Brain pericyte (primary cell): Measurements from ENCODE around the gene C11orf42.

ENCODE experiments used
- DNase-seq: peaks from one replicate; pipeline ENCODE4 v3.0.0-alpha.2; 2012; ENCODE audit warnings: low read depth, low spot score

The C11orf42 gene

DNA sequence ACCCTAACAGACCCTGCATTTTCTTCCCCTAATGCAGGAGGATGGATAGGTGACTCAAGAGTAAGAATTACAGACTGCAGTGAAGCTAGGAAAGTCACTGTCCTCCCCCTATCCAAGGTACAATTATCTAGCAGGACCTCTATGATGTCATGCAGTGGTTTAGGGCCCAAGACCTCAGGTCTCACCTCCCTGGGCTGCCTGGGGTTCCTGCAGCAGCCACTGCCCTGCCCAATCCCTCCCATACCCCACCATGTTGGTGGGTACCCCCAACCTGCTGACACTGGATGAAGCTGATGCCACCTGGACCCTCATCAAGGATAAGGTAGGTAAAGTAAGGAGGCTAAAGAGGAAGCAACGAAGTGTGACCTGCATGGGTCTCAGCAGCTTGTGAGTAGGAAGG is at the start of gene C11orf42:
C11orf42 (plus strand) TSS at position 192 of the 400 bp plus-strand sequence; CDS start at position 251, 59 bp downstream.
- DNase-seq, result no peak

GRCh38 chr11:6156628-6157359 is 48.6 kb upstream of the C11orf42 start:
- no peak for DNase-seq

GRCh38 chr11:6170226-6170625 is 35.1 kb upstream of the C11orf42 start, which contains the start of gene OR52B2:
OR52B2 (minus strand) TSS chr11:6170326; CDS start chr11:6170326, 0 bp downstream.
- DNase-seq, result no peak

- DNase-seq, result no peak
Observed at GRCh38 chr11:6175440-6175839, 29.9 kb upstream of the C11orf42 start.

- no peak for DNase-seq
Observed at GRCh38 chr11:6191742-6192141, 13.6 kb upstream of the C11orf42 start.

DNA sequence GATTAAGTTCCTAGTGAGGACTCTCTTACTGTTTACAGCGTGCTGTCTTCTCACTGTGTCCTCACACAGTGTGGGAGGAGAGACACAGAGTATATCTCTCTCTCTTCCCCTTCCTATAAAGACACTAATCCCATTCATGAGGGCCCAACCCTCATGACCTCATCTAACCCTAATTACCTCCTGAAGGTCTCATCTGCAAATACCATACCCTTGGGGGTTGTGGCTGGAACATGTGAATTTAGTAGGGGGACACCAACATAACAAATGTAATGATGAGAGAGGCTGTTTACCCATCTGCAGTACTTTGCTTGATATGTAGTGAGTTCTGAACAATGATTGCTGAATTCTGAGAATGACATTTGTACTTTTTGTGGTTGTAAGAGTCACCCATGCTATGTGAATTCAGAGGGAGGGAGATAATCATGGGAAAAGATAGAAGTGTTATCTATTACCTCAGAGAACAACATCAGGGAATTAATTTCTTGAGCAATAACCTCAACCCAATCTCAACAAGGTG is 11.2 kb upstream of the C11orf42 start:
- no peak for DNase-seq

DNA sequence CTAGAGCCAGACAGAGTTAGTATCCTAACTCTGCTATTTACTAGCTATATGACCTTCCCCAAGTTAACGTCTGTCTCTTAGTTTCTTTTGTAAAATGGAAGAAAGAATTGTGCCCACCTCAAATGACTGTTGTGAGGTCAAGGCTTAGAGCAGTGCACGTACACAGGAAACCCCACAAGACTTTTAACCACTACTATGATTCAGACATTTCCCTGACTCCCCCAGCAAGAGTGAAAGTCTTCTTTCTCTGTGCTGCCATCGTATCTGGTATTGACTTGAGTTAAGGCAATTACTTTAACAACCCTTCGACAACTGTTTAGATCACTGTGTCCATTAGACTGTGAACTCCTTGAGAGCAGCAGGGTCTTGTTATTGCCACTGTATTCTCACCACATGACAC is 9.0 kb upstream of the C11orf42 start:
- DNase-seq, result no peak

- DNase-seq, result no peak
Observed at GRCh38 chr11:6197466-6198200, 7.7 kb upstream of the C11orf42 start.

DNA sequence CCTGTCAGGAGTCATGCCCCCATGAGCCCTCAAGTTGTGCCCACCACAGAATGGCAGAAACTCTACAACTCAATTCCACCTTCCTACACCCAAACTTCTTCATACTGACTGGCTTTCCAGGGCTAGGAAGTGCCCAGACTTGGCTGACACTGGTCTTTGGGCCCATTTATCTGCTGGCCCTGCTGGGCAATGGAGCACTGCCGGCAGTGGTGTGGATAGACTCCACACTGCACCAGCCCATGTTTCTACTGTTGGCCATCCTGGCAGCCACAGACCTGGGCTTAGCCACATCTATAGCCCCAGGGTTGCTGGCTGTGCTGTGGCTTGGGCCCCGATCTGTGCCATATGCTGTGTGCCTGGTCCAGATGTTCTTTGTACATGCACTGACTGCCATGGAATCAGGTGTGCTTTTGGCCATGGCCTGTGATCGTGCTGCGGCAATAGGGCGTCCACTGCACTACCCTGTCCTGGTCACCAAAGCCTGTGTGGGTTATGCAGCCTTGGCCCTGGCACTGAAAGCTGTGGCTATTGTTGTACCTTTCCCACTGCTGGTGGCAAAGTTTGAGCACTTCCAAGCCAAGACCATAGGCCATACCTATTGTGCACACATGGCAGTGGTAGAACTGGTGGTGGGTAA is 6.1 kb upstream of the C11orf42 start, which contains the start of gene OR52W1:
OR52W1 (plus strand) TSS at position 51 of the 637 bp plus-strand sequence; CDS start at position 51, 0 bp downstream.
- DNase-seq, result no peak

DNA sequence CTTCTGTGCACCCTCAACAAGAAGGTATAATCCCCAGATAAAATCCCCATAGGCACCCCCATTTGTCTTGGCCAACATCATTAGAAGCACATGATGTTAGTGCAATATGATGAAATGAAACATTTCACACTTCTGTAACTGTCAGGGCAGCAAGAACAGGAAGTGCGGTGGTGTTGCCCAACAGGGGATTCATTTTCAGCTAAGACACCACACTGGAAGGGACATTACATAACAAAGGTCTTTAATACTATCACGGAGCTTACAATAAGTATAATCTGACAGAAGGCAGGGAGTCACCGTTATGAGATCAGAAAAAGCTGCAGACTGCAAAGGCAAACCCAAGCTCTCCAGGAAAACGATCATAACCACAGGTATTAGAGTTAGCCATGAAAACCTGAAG is 4.4 kb upstream of the C11orf42 start:
- DNase-seq, result no peak

DNA sequence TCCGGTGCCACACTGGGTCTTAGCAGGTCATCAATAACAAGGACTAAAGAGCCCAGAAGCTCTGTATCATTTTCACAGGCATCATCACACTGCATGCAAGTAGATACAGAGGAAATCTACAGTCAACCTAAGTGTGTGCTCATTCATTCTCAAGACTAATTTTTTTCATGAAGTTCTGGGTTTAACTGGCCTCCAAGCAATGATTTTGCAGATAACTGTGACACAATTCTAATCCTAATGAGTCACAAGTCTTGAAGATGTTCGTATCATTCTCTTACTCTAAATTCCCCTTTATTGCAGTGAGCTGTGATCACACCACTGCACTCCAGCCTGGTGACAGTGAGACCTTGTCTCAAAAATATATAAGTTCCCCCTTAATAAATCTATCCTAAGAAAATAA is 3.9 kb upstream of the C11orf42 start:
- DNase-seq, result no peak

DNA sequence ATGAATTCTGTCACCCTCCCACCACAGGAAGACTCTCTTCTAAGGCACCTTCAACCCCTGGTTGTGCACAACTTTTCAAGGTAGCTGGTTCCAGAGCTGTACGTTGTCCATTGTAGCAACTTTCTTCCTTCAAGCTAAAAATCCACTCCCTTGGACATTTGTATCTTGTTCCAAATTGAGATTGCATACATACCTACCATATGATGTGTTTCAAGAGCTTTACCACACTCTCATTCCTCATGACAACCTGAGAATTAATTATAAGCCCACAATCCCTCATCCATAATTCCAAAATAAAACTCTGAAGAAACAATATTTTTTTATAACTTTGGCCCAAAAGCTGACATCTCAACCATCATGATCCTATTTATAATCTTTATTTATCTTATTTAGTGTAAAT is 3.3 kb upstream of the C11orf42 start:
- no peak for DNase-seq

DNA sequence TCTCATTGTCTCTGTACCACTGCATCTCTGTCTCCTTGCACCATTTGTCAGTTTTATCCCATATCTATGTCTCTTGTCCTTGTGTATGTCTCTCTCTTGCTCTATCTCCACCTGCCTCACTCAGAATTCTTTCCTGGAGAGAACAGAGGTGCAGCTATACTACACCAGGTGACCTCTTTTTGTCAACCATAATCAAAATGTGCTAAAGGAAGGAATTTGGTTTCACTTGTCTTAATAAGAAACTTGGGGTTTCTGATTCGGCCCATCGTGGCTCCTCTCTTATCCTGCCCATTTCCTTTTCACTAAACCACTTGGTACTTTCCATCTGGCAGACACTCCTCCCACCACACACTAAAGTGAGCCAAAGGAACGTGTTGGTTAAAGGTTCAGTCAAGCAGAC is 2.0 kb upstream of the C11orf42 start:
- DNase-seq, result no peak

DNA sequence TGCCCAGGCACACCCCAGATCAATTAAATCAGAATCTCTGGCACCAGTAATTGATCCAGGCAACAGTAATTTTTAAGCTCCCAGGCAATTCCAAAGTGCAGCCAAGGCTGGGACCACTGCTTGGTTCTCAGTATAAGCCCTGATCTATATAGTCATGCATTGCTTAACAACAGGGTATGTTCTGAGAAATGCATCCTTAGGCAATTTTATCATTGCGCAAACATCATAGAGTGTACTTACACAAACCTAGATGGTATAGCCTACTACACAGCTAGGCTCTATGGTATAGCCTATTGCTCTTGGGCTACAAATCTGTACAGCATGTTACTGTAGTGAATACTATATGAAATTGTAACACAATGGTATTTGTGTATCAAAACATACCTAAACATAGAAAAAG is 651 bp upstream of the C11orf42 start:
- DNase-seq, result no peak

- DNase-seq, result no peak
Observed at GRCh38 chr11:6206456-6207180, 1.3 kb downstream of the C11orf42 start.

DNA sequence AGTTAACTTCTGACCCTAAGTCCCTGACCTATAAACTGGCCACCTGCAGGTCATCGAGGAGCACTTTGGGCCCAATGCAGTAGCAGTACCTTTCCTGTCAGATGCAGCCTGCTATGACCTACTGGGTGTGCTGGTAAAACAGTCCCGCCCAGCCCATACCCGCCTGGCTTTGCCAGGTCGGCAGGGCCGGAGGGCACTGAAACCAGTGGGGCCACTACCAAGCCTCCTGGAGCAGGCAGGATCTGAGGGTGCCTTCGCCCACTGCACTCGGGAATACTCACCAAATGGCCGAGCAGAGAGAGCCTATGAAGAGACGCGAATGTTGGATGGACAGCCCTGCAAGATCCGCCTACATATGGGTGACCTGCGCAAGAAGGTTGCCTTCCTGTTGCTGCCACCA is 4.4 kb downstream of the C11orf42 start:
- DNase-seq, result no peak

DNA sequence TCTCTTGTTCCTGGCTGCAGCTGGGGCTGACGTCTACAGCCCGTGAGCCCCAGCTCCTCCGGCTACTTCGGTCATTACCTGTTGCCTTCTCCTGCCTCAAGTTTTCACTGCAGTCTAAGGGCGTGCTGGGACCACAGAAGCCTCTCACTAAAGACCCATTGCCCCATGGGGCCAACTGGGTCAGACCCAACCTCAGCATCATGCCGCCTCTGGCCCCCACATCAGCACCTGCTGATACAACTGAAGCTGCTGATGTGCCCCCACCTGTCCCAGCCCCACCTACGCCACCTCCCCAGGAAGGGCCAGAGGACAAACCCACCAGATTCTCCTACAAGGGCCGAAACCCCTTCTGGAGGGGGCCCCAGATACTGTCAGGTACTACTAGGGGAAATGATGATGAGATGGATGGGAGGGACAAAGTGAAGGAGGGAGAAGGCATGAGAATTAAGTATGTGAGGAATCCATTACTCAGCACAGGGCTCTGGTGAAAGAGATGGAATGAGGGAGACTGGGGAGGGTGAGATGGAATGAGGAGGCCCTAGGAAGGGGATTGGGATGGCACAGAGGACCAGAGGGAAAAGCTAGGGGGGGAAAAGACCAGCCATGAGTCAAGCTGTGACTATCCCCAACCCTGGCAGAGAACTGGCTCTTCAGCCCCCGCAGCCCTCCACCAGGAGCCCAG is 5.1 kb downstream of the C11orf42 start:
- no peak for DNase-seq

GRCh38 chr11:6214530-6214929 is 9.2 kb downstream of the C11orf42 start:
- DNase-seq, result no peak

- no peak for DNase-seq
Observed at GRCh38 chr11:6216501-6216900, 11.1 kb downstream of the C11orf42 start.

- DNase-seq, result no peak
Observed at GRCh38 chr11:6217722-6218121, 12.4 kb downstream of the C11orf42 start.

DNA sequence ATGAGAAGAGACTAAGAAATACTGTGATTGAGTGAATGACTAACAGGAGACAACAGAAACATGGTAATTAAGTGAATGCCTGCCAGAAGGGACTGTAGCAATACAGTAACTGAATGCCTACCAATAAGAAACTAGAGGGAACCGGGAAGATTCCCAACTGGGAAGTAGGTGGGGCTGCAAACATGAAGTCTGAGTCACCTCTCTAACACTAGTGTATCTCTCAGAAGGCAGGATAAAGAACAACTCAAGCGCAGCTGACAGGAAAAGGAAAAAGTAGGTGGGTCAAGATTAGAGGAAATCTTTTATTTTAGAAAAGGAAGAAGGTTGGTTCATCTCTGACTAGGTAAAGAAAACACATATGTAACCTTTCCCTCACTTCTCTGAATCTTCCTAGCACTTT is 14.0 kb downstream of the C11orf42 start:
- no peak for DNase-seq
